H1 (cell line): ENCODE data around the gene VTI1B. TPM values are rescaled to one million over a fixed set of nuclear protein-coding genes. Genes with fewer than 3 reads are reported as not detected.

ENCODE experiments used
- CTCF ChIA-PET: fragments of 300-600 bp; sonication (Branson Sonifier 250); formaldehyde crosslinking; loops from one replicate; lab custom pipeline; 2021; ENCODE audit not compliant: partially characterized antibody; lab: Charles Lee
- POLR2A ChIA-PET: fragments of 300-600 bp; sonication (Branson Sonifier 250); formaldehyde crosslinking; loops from one replicate; lab custom pipeline; 2021; ENCODE audit warnings: inconsistent platforms; ENCODE audit not compliant: partially characterized antibody; lab: Charles Lee
- DNase-seq, 2 experiments: peaks; one replicate each; pipeline versions ENCODE4 v3.0.0 to v3.0.0-alpha.2; 2010 to 2022; ENCODE audit warnings: low spot score in 2 of 2, low read depth in 1 of 2, mixed read lengths in 1 of 2
- FAIRE-seq: peaks from 2 replicates; lab custom pipeline; 2011; peaks lifted over from hg19 to GRCh38; lab: Jason Lieb, UNC
- H2AFZ ChIP-seq: 2 replicates; pipeline ENCODE4 v1.8.1; 2012; ENCODE audit warnings: low read length, inconsistent platforms
- H2AK5ac ChIP-seq: 2 replicates; pipeline ENCODE4 v1.6.1; 2013; ENCODE audit warnings: low read depth, low read length
- H2BK120ac ChIP-seq: replicated peaks from 2 replicates; pipeline ENCODE3; 2013; ENCODE audit warnings: low read depth, low read length, inconsistent platforms
- H2BK12ac ChIP-seq: 2 replicates; pipeline ENCODE4 v1.6.1; 2013; ENCODE audit warnings: low read depth, low read length
- H2BK15ac ChIP-seq: 2 replicates; pipeline ENCODE4 v1.6.1; 2013; ENCODE audit warnings: low read length
- H2BK20ac ChIP-seq: 2 replicates; pipeline ENCODE4 v1.6.1; 2013; ENCODE audit warnings: low read length
- H2BK5ac ChIP-seq: 2 replicates; pipeline ENCODE4 v1.6.1; 2013; ENCODE audit warnings: low read depth, low read length
- H3K14ac ChIP-seq: 2 replicates; pipeline ENCODE4 v1.6.1; 2013; ENCODE audit warnings: inconsistent platforms; ENCODE audit not compliant: insufficient read length
- H3K18ac ChIP-seq: 2 replicates; pipeline ENCODE4 v1.6.1; 2013; ENCODE audit warnings: low read length; ENCODE audit errors: extremely low read depth
- H3K23ac ChIP-seq: 2 replicates; pipeline ENCODE4 v1.6.1; 2013; ENCODE audit warnings: inconsistent platforms; ENCODE audit not compliant: insufficient read length
- H3K23me2 ChIP-seq: 2 replicates; pipeline ENCODE4 v1.6.1; 2013; ENCODE audit warnings: low read depth, low read length
- H3K27ac ChIP-seq: 2 replicates; pipeline ENCODE4 v1.6.1; 2011; ENCODE audit warnings: low read depth, low read length, inconsistent platforms
- H3K27me3 ChIP-seq, 4 experiments: replicated peaks in 1 of 4; 1 replicate in 1 of 4; 2 replicates in 3 of 4; pipeline versions ENCODE4 v1.6.1 to v1.8.1; 2011 to 2013; ENCODE audit warnings: low read length in 3 of 4, mild to moderate bottlenecking in 3 of 4, inconsistent platforms in 2 of 4, mixed read lengths in 2 of 4, moderate library complexity in 1 of 4; ENCODE audit not compliant: control insufficient read depth in 3 of 4, insufficient read depth in 3 of 4; ENCODE audit errors: extremely low read depth in 1 of 4
- H3K36me3 ChIP-seq, 4 experiments: 2 replicates each; pipeline versions ENCODE4 v1.6.1 to v1.8.1; 2011 to 2013; ENCODE audit warnings: mild to moderate bottlenecking in 4 of 4, low read length in 3 of 4, moderate library complexity in 2 of 4, control low read depth in 1 of 4, inconsistent platforms in 1 of 4; ENCODE audit not compliant: insufficient read depth in 4 of 4, control insufficient read depth in 2 of 4
- H3K4ac ChIP-seq: replicated peaks from 2 replicates; pipeline ENCODE3; 2013; ENCODE audit warnings: low read length, low read depth, mixed read lengths, inconsistent platforms; ENCODE audit not compliant: insufficient read length
- H3K4me1 ChIP-seq, 4 experiments: replicated peaks in 1 of 4; 1 replicate in 1 of 4; 2 replicates in 3 of 4; pipeline versions ENCODE4 v1.6.1 to v1.8.1; 2011 to 2013; ENCODE audit warnings: low read length in 3 of 4, inconsistent platforms in 2 of 4, mixed read lengths in 1 of 4; ENCODE audit not compliant: insufficient read depth in 4 of 4, control insufficient read depth in 3 of 4
- H3K4me2 ChIP-seq, 2 experiments: 2 replicates each; pipeline versions ENCODE4 v1.6.1 to v1.8.1; 2011 to 2013; ENCODE audit warnings: low read depth in 2 of 2, low read length in 2 of 2, control low read depth in 1 of 2, inconsistent platforms in 1 of 2, mild to moderate bottlenecking in 1 of 2; ENCODE audit not compliant: insufficient read depth in 1 of 2
- H3K4me3 ChIP-seq, 4 experiments: fragments of 200-600, 300-600 bp in 1 of 4; sonication (generic), shearing (Covaris generic), sonication (Bioruptor Twin) in 1 of 4; 2 replicates each; pipeline versions ENCODE4 v1.5.1 to v1.8.1; 2011 to 2016; ENCODE audit warnings: low read length in 4 of 4, low read depth in 3 of 4, control low read depth in 2 of 4, inconsistent platforms in 2 of 4, mild to moderate bottlenecking in 2 of 4, mixed read lengths in 1 of 4, moderate library complexity in 1 of 4; ENCODE audit not compliant: insufficient read depth in 2 of 4; ENCODE audit errors: extremely low read depth in 1 of 4
- H3K56ac ChIP-seq: replicated peaks from 2 replicates; pipeline ENCODE3; 2013; ENCODE audit warnings: low read depth, mild to moderate bottlenecking, mixed read lengths, low read length, inconsistent platforms; ENCODE audit not compliant: insufficient read length
- H3K79me1 ChIP-seq: 2 replicates; pipeline ENCODE4 v1.6.1; 2013; ENCODE audit warnings: low read depth, low read length, control low read depth
- H3K79me2 ChIP-seq, 2 experiments: 2 replicates each; pipeline versions ENCODE4 v1.6.1 to v1.8.1; 2012 to 2013; ENCODE audit warnings: low read length in 2 of 2, mild to moderate bottlenecking in 2 of 2, inconsistent platforms in 1 of 2; ENCODE audit not compliant: insufficient read depth in 2 of 2, control insufficient read depth in 1 of 2
- H3K9ac ChIP-seq, 4 experiments: replicated peaks in 1 of 4; 1 replicate in 1 of 4; 2 replicates in 3 of 4; pipeline versions ENCODE4 v1.6.1 to v1.8.1; 2011 to 2013; ENCODE audit warnings: low read depth in 3 of 4, low read length in 3 of 4, control low read depth in 2 of 4, mild to moderate bottlenecking in 2 of 4, moderate library complexity in 2 of 4, inconsistent platforms in 1 of 4; ENCODE audit errors: extremely low read depth in 1 of 4
- H3K9me3 ChIP-seq, 2 experiments: 2 replicates each; pipeline versions ENCODE4 v1.6.1 to v1.8.1; 2012 to 2013; ENCODE audit warnings: mild to moderate bottlenecking in 2 of 2, moderate library complexity in 2 of 2, control low read depth in 1 of 2, inconsistent platforms in 1 of 2, low read depth in 1 of 2, low read length in 1 of 2, mixed read lengths in 1 of 2; ENCODE audit not compliant: insufficient read depth in 2 of 2
- H4K20me1 ChIP-seq, 2 experiments: replicated peaks in 1 of 2; 2 replicates each; pipeline versions ENCODE3 to v1.8.1; 2011 to 2013; ENCODE audit warnings: inconsistent platforms in 2 of 2, low read length in 2 of 2, mild to moderate bottlenecking in 1 of 2; ENCODE audit not compliant: insufficient read depth in 2 of 2, control insufficient read depth in 1 of 2
- H4K5ac ChIP-seq: 2 replicates; pipeline ENCODE4 v1.6.1; 2013; ENCODE audit warnings: low read length, low read depth, mixed read lengths, inconsistent platforms; ENCODE audit not compliant: insufficient read length
- H4K8ac ChIP-seq: 2 replicates; pipeline ENCODE4 v1.8.0; 2013; ENCODE audit warnings: mild to moderate bottlenecking, moderate library complexity, low read length, inconsistent platforms; ENCODE audit not compliant: insufficient read depth; ENCODE audit errors: extremely low read depth
- H4K91ac ChIP-seq: replicated peaks from 2 replicates; pipeline ENCODE3; 2013; ENCODE audit warnings: low read length, mixed read lengths, inconsistent platforms; ENCODE audit not compliant: insufficient read length
- CEBPB ChIP-seq: IDR thresholded peaks from 2 replicates; pipeline ENCODE4 v1.6.1; 2012; ENCODE audit warnings: low read depth, low read length
- EP300 ChIP-seq, 2 experiments: IDR thresholded peaks; 1 replicate in 1 of 2; 2 replicates in 1 of 2; pipeline ENCODE4 v1.6.1; 2011 to 2012; ENCODE audit warnings: low read depth in 2 of 2, low read length in 2 of 2, mild to moderate bottlenecking in 2 of 2, borderline replicate concordance in 1 of 2, inconsistent platforms in 1 of 2, moderate library complexity in 1 of 2
- HDAC2 ChIP-seq, 2 experiments: fragments of 300-600 bp in 1 of 2; sonication (generic) in 1 of 2; IDR thresholded peaks; 2 replicates each; pipeline ENCODE4 v1.6.1; 2011 to 2012; ENCODE audit warnings: low read depth in 2 of 2, low read length in 2 of 2, mild to moderate bottlenecking in 2 of 2, moderate library complexity in 2 of 2, borderline replicate concordance in 1 of 2, inconsistent platforms in 1 of 2
- MAX ChIP-seq: IDR thresholded peaks from 2 replicates; pipeline ENCODE4 v1.6.1; 2012; ENCODE audit warnings: inconsistent platforms
- NANOG ChIP-seq: IDR thresholded peaks from 2 replicates; pipeline ENCODE4 v1.6.1; 2011; ENCODE audit warnings: low read length, low read depth, mild to moderate bottlenecking, inconsistent platforms; ENCODE audit not compliant: insufficient read depth, poor library complexity, severe bottlenecking
- POLR2AphosphoS5 ChIP-seq: IDR thresholded peaks from 2 replicates; pipeline ENCODE4 v1.6.1; 2011; ENCODE audit warnings: low read depth, low read length
- POU5F1 ChIP-seq: IDR thresholded peaks from 2 replicates; pipeline ENCODE4 v1.6.1; 2011; ENCODE audit warnings: low read depth, mild to moderate bottlenecking, low read length, moderate library complexity
- RFX5 ChIP-seq: IDR thresholded peaks from 2 replicates; pipeline ENCODE4 v1.6.1; 2011; ENCODE audit warnings: low read depth, low read length, improper control_type of control experiment, borderline replicate concordance
- SAP30 ChIP-seq: fragments of 300-600 bp; sonication (generic); IDR thresholded peaks from 2 replicates; pipeline ENCODE4 v1.7.1; 2012; ENCODE audit warnings: low read length, moderate library complexity, mild to moderate bottlenecking, inconsistent platforms; ENCODE audit not compliant: insufficient read depth, insufficient replicate concordance
- SIN3A ChIP-seq, 2 experiments: IDR thresholded peaks in 1 of 2; conservative IDR thresholded peaks in 1 of 2; 2 replicates each; pipeline ENCODE4 v1.6.1; 2011 to 2012; ENCODE audit warnings: low read length in 2 of 2, improper control_type of control experiment in 1 of 2, low read depth in 1 of 2, mild to moderate bottlenecking in 1 of 2
- SP1 ChIP-seq: IDR thresholded peaks from 2 replicates; pipeline ENCODE4 v1.6.1; 2011; ENCODE audit warnings: low read depth, low read length
- TBP ChIP-seq: IDR thresholded peaks from 2 replicates; pipeline ENCODE4 v1.6.1; 2011; ENCODE audit warnings: low read depth, low read length, improper control_type of control experiment
- WGBS, 2 experiments: shearing (Covaris generic) in 1 of 2; methylation state at CpG; one replicate each; pipeline versions ENCODE4 v1.1.6 to v1.1.7; 2013 to 2015; ENCODE audit warnings: low lambda C conversion rate in 2 of 2, mixed read lengths in 2 of 2, inconsistent platforms in 1 of 2, low coverage in 1 of 2, missing lambda C conversion rate in 1 of 2; ENCODE audit not compliant: insufficient replicate concordance in 2 of 2, insufficient coverage in 1 of 2, insufficient read length in 1 of 2; ENCODE audit errors: extremely low coverage in 1 of 2, missing lambda C conversion rate in 1 of 2; 5-methylcytosine and 5-hydroxymethylcytosine counted together
- polyA plus RNA-seq, 7 experiments: library from polyadenylated mRNA; depleted of rRNA in 3 of 7; stranded (reverse) in 5 of 7; unstranded in 2 of 7; fragments of >200 nt in 5 of 7; fragments of 200-250 nt in 2 of 7; gene quantifications; 1 replicate in 5 of 7; 2 replicates in 1 of 7; 4 replicates in 1 of 7; pipeline versions ENCODE4 v1.2.1 to v1.2.3, GENCODE V29; 2011 to 2013; ENCODE audit warnings: missing spikeins in 2 of 7, mixed read lengths in 2 of 7
- total RNA-seq: library from RNA; stranded (reverse); fragmentation: NEBNext Ultra II Directional; extraction: Animal tissue kit (Norgen Biotek cat#: 25700); gene quantifications from 2 replicates; pipeline ENCODE4 v1.2.1, GENCODE V29; 2021

VTI1B gene
- total and polyA plus RNA-seq, 2 of the 8 experiments (the other 6 are each of a cell fraction or from before 2014, with no cell fraction given): 28.1 to 98.7 TPM

- Histone ChIP-seq H3K4ac (no peak overlapping the region), H3K23ac (no peak overlapping the region), H3K79me2 (no peaks in the 10 kb centered on the region), H3K27ac (no peak overlapping the region), H3K56ac (no peak overlapping the region), H3K4me1 (peaks cover 0 to 8% (median 2%) of the 10 kb centered on the region in 4 experiments; a peak in 4 of 7 replicates), H2BK15ac (no peak overlapping the region), H2BK20ac (no peak overlapping the region), H3K9me3 (no peaks in the 10 kb centered on the region), H3K14ac (no peak overlapping the region), H2AFZ (no peak overlapping the region), H2BK5ac (no peak overlapping the region), H3K79me1 (no peaks in the 10 kb centered on the region), H3K9ac (no peak overlapping the region), H3K18ac (no peak overlapping the region), H4K20me1 (no peaks in the 10 kb centered on the region), H2BK12ac (no peak overlapping the region), H4K91ac (no peak overlapping the region), H2BK120ac (no peak overlapping the region), H4K5ac (no peak overlapping the region), H4K8ac (no peak overlapping the region), H3K23me2 (no peaks in the 10 kb centered on the region), H3K27me3 (peaks cover 22 to 85% (median 68%) of the 10 kb centered on the region in 4 experiments), H3K4me2 (no peak overlapping the region), H2AK5ac (no peak overlapping the region), H3K4me3 (no peak overlapping the region), H3K36me3 (no peaks in the 10 kb centered on the region)
- CTCF ChIA-PET: interaction anchor here (1.1 to 3.5 kb wide), 4 partner anchors 11 to 81 kb away, joined by 3 to 19 read pairs (median 4); partner anchors contain the start of gene ARG2
- no peak for DNase-seq
- POLR2A ChIA-PET: interaction anchor here (1.0 kb wide), 1 partner anchor 12 kb away, joined by 4 read pairs; the partner anchor contains the start of gene ARG2
- WGBS, 2 experiments: 70% methylated on average over 5 of the region's 5 CpGs; no CpG with 5 or more reads in 1 of the 2 experiments
- no peak for FAIRE-seq
- TF ChIP-seq RFX5: no peak
- 0 out of 2 replicates have a peak, but pooled peaks have one; percentile 39 for TF ChIP-seq SP1
- 0 out of 2 replicates have a peak, but pooled peaks have one; percentile 21 for TF ChIP-seq POU5F1
- peak; percentile 53; the same call in 1 of the 2 replicates for TF ChIP-seq POLR2AphosphoS5
- no peak for TF ChIP-seq CEBPB
- no peak for TF ChIP-seq SAP30
- TF ChIP-seq EP300 (IDR thresholded peaks at IDR 0.05; ENCODE audit: borderline replicate concordance in 1 of 2, low read depth in 2 of 2, low read length in 2 of 2): peak in 1 of 2 experiments; percentile 18; a peak in 1 of 3 replicates
- TF ChIP-seq TBP: no peak
- TF ChIP-seq SIN3A (conservative IDR thresholded peaks at IDR 0.05 in 1 of 2, IDR thresholded peaks at IDR 0.05 in 1 of 2; ENCODE audit: low read depth in 1 of 2, low read length in 2 of 2): no peak
- TF ChIP-seq NANOG: peak; percentile 47
- TF ChIP-seq MAX: no peak
- 0 out of 4 replicates have a peak, but pooled peaks of 1 of the 2 experiments have one; percentile 37 for TF ChIP-seq HDAC2 (IDR thresholded peaks at IDR 0.05; ENCODE audit: borderline replicate concordance in 1 of 2, low read depth in 2 of 2, low read length in 2 of 2)
Observed at GRCh38 chr14:67607646-67608045, 66.8 kb downstream of the VTI1B start.
